Endothelial cell of umbilical vein (primary cell): ENCODE measurements around the gene BCL3. TPM values are rescaled to one million over a fixed set of nuclear protein-coding genes. Genes with fewer than 3 reads are reported as not detected.

Experiments
- BruUV-seq: library from RNA; stranded (reverse); fragments of 400-500 nt; replicated peaks from 2 replicates; lab custom pipeline; 2021; lab: Mats Ljungman, UMichigan
- CTCF ChIA-PET: fragments of 300-600, 350-600 bp; sonication (Branson Sonifier 250); formaldehyde crosslinking; loops from one replicate; lab custom pipeline; 2021; ENCODE audit warnings: antibody characterized with exemption, inconsistent platforms; lab: Charles Lee
- POLR2A ChIA-PET: fragments of 300-600, 350-600 bp; sonication (Branson Sonifier 250); formaldehyde crosslinking; loops from one replicate; lab custom pipeline; 2021; ENCODE audit warnings: antibody characterized with exemption, inconsistent platforms; lab: Charles Lee
- DNase-seq: peaks from one replicate; pipeline ENCODE4 v3.0.0-alpha.2; 2011; ENCODE audit warnings: low read depth, low spot score
- FAIRE-seq: peaks from 2 replicates; lab custom pipeline; 2011; peaks lifted over from hg19 to GRCh38; lab: Jason Lieb, UNC
- H2AFZ ChIP-seq: 2 replicates; pipeline ENCODE4 v1.6.0; 2012; ENCODE audit warnings: low read depth, low read length, control low read depth, inconsistent platforms
- H3K27ac ChIP-seq: 2 replicates; pipeline ENCODE4 v1.5.1; 2011; ENCODE audit warnings: low read depth, mild to moderate bottlenecking, control low read depth, low read length, moderate library complexity; ENCODE audit not compliant: insufficient read depth
- H3K27me3 ChIP-seq, 2 experiments: 2 replicates each; pipeline versions ENCODE4 v1.6.0 to v1.6.1; 2011; ENCODE audit warnings: low read length in 2 of 2, mixed read lengths in 1 of 2; ENCODE audit not compliant: control insufficient read depth in 2 of 2, insufficient read depth in 2 of 2
- H3K36me3 ChIP-seq, 2 experiments: 2 replicates in 1 of 2; 3 replicates in 1 of 2; pipeline ENCODE4 v1.5.1; 2011; ENCODE audit warnings: low read length in 2 of 2, mild to moderate bottlenecking in 1 of 2, moderate library complexity in 1 of 2; ENCODE audit not compliant: control insufficient read depth in 2 of 2, insufficient read depth in 2 of 2; ENCODE audit errors: extremely low read depth in 1 of 2
- H3K4me1 ChIP-seq: 3 replicates; pipeline ENCODE4 v1.5.1; 2011; ENCODE audit warnings: mild to moderate bottlenecking, low read length; ENCODE audit not compliant: control insufficient read depth, insufficient read depth; ENCODE audit errors: extremely low read depth
- H3K4me2 ChIP-seq: 2 replicates; pipeline ENCODE4 v1.6.1; 2011; ENCODE audit warnings: low read length, control low read depth, mixed read lengths; ENCODE audit not compliant: insufficient read depth
- H3K4me3 ChIP-seq, 3 experiments: fragments of 200-600 bp in 1 of 3; sonication (generic), shearing (Covaris generic) in 1 of 3; replicated peaks in 1 of 3; 2 replicates each; pipeline ENCODE4 v1.5.1; 2011 to 2016; ENCODE audit warnings: control low read depth in 3 of 3, low read length in 3 of 3, mild to moderate bottlenecking in 2 of 3, inconsistent platforms in 1 of 3, low read depth in 1 of 3, moderate library complexity in 1 of 3; ENCODE audit not compliant: insufficient read depth in 1 of 3
- H3K79me2 ChIP-seq: 2 replicates; pipeline ENCODE4 v1.6.0; 2012; ENCODE audit warnings: low read length, inconsistent platforms; ENCODE audit not compliant: control insufficient read depth, insufficient read depth
- H3K9ac ChIP-seq: replicated peaks from 2 replicates; pipeline ENCODE3; 2011; ENCODE audit warnings: low read length, control low read depth; ENCODE audit not compliant: insufficient read depth; ENCODE audit errors: extremely low read depth
- H3K9me1 ChIP-seq: replicated peaks from 3 replicates; pipeline ENCODE4 v1.6.0; 2011; ENCODE audit warnings: mild to moderate bottlenecking, low read length; ENCODE audit not compliant: control insufficient read depth, insufficient read depth; ENCODE audit errors: extremely low read depth
- H3K9me3 ChIP-seq: replicated peaks from 2 replicates; pipeline ENCODE4 v1.5.1; 2012; ENCODE audit warnings: low read length, inconsistent platforms; ENCODE audit not compliant: control insufficient read depth, insufficient read depth
- H4K20me1 ChIP-seq: replicated peaks from 2 replicates; pipeline ENCODE3; 2011; ENCODE audit warnings: mild to moderate bottlenecking, low read length; ENCODE audit not compliant: control insufficient read depth, insufficient read depth; ENCODE audit errors: extremely low read depth
- CTCF ChIP-seq, 2 donors: IDR thresholded peaks; 1 replicate in 1 of 2; 2 replicates in 1 of 2; pipeline ENCODE4 v1.5.1; 2011; ENCODE audit warnings: low read length in 2 of 2, mild to moderate bottlenecking in 2 of 2, moderate library complexity in 2 of 2, control low read depth in 1 of 2, inconsistent platforms in 1 of 2, low read depth in 1 of 2; ENCODE audit not compliant: insufficient read depth in 1 of 2; ENCODE audit errors: extremely low read depth in 1 of 2
- POLR2AphosphoS5 ChIP-seq: IDR thresholded peaks from 2 replicates; pipeline ENCODE4 v1.6.1; 2012; ENCODE audit warnings: low read depth, mild to moderate bottlenecking, control low read depth, low read length, moderate library complexity; ENCODE audit not compliant: insufficient read depth
- dilution Hi-C: fragments of 300-500 bp; cut with MboI; formaldehyde crosslinking; loops from one replicate; pipeline ENCODE4 v1.15.0; 2019; ENCODE audit warnings: low sequenced_read_pairs; ENCODE audit not compliant: extremely low pct_ligation_motif_present
- intact Hi-C: fragments of 100-400 bp; cut with micrococcal nuclease; formaldehyde crosslinking; loops from one replicate; pipeline ENCODE4 v1.10.0; 2022
- polyA plus RNA-seq, 4 experiments: library from polyadenylated mRNA; depleted of rRNA in 3 of 4; stranded (reverse) in 3 of 4; unstranded in 1 of 4; fragments of >200 nt; gene quantifications; 2 replicates each; pipeline versions ENCODE4 v1.2.1 to v1.2.3, GENCODE V29; 2011 to 2012; ENCODE audit warnings: missing spikeins in 1 of 4
- total RNA-seq: library from RNA; stranded (reverse); gene quantifications from 2 replicates; pipeline ENCODE4 v1.2.3, GENCODE V29; 2021

The BCL3 gene
- total and polyA plus RNA-seq, 2 donors (not counting 3 experiments of a cell fraction or from before 2014, with no cell fraction given): 11.0 to 26.9 TPM

- dilution Hi-C loops: no loop called here
- H3K27ac ChIP-seq: no peak overlapping the region
These were observed 59.3 kb downstream of the BCL3 start for GRCh38 chr19:44807652-44808462.

More at GRCh38 chr19:44807652-44808462, 59.3 kb downstream of the BCL3 start:
- Histone ChIP-seq H3K79me2 (no peaks in the 10 kb centered on the region), H3K4me1 (peaks cover 16% of the 10 kb centered on the region), H2AFZ (no peak overlapping the region), H4K20me1 (no peaks in the 10 kb centered on the region), H3K9me3 (no peaks in the 10 kb centered on the region), H3K4me2 (no peak overlapping the region), H3K27me3 (no peaks in the 10 kb centered on the region), H3K9ac (no peak overlapping the region), H3K4me3 (no peak overlapping the region), H3K9me1 (no peaks in the 10 kb centered on the region), H3K36me3 (peaks cover 0 to 2% of the 10 kb centered on the region in 2 experiments)
- BruUV-seq: no TSS peak
- DNase-seq: peak; percentile 60
- no peak for TF ChIP-seq POLR2AphosphoS5
- peak; percentile 45 to 61 for TF ChIP-seq CTCF (IDR thresholded peaks at IDR 0.05; ENCODE audit: extremely low read depth in 1 of 2, insufficient read depth in 1 of 2, low read depth in 1 of 2, low read length in 2 of 2)
- ChIA-PET CTCF (interaction anchor here (0.7 to 4.2 kb wide), 19 partner anchors 9 to 237 kb away, joined by 3 to 57 read pairs (median 5); partner anchors contain the start of gene NECTIN2), POLR2A (interaction anchor here (0.9 kb wide), 1 partner anchor 284 kb away, joined by 3 read pairs; no protein-coding TSS in a partner anchor)
- FAIRE-seq: peak; percentile 91
- intact Hi-C loops: loop anchor here (1.0 to 10.0 kb wide), 4 partner anchors 37 to 147 kb away; partner anchors contain the start of gene CLPTM1
